GM18861 (cell line): Measurements from ENCODE around the gene OTUD6A.
"Not testable (repeated sequence)": the region's sequence is repeated elsewhere in the genome, so short reads cannot be mapped to it uniquely, and the experiment has no call there.

Experiments
- ATAC-seq: cut with Tn5 transposase; IDR thresholded peaks from one replicate; pipeline ENCODE4 v1.9.1; 2021; ENCODE audit not compliant: unreplicated experiment

OTUD6A gene

DNA sequence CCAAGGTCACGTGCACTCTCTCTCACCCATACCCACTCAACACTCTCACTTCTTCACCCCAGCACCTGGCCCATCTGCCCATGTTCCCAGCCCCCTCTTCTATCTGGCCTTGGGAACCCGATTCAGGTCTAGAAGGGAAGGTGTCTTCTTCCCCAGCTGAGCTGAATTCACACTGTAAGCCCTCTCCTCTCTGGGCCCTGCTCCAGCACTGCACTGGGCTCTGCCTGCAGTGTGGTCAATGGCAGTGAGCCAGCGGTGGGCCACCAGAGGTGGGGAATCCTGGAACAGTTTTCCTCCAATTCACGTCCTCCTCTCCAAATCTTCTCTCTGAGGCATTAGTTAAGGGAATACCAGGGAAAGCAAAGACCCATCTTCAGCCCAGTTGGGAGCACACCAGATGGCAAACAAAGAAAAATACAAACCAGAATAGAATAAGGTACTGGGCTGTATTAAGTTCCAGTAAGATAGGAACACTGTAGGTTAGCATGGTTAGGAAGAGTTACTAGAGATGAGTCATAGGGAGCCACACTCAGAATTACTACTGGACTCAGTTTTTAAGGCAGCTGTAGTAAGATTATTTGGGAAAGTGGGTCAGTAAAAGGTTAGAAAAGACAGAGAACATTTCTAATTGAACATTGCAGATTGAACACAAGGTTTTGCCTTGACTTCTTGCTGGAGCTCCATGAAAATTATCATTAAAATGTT, 17.6 kb upstream of the OTUD6A start:
- no peak for ATAC-seq

DNA sequence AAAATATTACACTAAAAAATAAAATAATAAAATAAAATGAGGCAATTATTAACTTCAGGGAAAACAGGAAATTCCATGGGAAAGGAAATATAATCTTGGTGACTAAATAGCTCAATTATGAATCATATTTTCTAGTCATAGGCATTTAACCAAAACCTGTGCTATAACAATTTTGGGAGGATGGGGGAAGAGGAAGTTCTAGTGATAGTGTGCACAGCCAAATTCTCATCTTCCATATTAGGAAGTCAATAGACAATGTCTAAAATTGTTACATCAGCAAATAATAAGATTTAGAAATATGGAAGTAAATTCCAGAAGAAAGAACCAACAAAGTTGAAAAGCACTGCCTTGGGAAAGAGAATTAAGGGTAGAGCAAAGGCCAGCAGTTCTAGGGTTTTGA, 15.3 kb upstream of the OTUD6A start:
- no peak for ATAC-seq

DNA sequence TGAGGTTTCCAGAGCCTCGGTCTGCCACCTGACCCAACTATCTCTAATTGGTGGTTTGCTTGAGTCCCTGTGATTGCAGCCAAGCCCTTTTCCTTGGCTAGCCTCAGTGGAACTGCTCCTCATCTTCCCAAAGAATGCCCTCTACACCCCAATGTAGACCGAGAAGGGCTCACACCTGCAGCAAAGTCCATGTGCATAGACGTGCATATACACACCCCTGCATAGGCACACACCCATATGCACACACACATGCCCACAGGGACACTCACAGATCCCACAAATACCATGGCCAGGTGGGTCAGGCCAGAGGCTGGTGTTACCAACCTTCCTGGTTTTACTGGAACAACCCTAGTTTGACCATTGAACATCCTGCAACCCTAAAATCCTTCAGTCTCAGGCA, 12.9 kb upstream of the OTUD6A start:
- ATAC-seq = no peak

DNA sequence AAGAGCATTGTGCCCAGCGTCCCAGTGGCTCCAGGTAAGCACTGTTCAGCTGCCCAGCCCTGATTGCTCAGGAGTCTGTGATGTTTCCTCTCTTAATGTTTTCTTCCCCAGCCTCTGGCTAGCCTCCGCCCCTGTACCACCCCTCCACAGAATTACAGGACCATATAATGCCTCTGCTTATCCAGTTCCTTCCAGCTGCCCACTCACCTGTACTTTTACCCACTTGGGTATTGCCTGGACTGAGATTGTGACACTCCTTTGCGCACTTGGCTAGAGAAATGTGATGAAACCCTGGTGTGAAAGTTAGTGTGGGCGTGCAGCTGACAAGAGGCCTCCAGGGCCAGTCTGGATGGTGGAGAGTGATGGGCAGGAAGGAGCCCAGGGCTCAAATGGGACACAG, 12.3 kb upstream of the OTUD6A start, which contains the start of gene AWAT2:
Gene AWAT2, minus strand, starts transcription at position 14 of the 400 bp plus-strand sequence. Its CDS starts 6 bp downstream, at position 8.
- ATAC-seq = no peak

DNA sequence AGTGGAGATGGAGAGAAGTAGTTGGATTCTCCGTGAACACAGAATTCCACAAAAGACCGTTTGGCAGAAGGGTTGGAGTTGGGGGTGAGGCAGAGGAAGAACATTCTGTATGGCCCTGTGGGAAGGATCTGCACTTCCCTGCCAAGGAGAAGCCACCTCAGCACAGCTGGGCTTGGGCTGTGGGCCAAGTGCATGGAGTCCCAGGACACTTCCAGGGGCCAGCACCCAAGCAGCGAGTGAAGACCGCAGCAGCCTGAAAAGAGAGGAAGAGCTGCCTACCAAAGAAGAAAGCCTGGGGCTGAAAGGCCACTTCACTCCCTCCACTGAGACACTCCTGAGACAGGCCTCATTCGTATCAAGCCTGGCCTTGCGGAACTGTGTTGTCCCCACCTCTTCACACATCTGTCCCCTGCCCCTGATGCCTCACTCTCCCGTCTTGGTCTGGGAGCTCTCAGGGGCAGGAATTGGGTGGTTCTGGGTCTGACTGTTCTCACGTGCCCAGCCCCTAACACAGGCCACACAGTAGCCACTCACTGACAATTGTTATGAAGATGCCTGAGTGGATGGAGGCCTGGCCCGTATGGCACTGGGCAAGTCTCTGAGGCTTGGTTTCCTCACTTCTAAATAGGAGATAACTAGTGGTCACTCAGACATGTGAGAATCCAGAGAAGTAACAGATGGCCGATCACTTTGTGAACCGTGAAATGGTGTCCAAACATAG, 9.2 kb upstream of the OTUD6A start:
- ATAC-seq = no peak

DNA sequence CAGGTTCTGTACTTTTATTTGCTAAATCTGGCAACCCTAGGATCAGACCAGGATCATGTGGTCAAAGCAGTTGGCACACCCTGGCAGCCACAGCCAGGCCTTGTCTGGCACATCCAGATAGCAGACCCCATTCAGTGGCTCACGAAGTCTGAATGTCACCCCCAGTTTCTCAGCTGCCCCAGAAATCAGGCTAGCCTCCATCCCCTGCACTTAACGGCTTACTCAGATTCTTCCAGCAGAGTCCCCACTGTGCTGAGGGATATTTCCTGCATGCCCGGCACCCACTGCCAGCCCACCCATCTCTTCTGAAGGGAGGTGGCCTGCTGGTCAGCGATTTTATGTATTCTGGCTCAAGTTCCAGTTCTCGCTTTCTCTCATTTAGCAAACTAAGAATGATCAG, 7.9 kb upstream of the OTUD6A start:
- no peak for ATAC-seq

DNA sequence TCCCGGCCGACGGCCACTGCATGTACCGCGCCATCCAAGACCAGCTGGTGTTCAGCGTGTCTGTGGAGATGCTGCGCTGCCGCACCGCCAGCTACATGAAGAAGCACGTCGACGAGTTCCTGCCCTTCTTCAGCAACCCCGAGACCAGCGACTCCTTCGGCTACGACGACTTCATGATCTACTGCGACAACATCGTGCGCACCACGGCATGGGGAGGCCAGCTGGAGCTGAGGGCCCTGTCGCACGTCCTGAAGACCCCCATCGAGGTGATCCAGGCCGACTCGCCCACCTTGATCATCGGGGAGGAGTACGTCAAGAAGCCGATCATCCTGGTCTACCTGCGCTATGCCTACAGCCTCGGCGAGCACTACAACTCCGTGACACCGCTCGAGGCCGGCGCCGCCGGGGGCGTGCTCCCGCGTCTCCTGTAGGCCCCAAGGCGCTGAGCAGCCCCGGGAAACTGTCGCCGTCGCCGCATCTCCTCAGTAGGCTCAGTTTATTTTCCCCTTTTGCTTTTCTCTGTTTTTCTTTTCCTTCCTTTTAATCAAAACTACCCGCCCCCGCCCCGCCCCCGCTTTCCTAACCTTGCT, 799 bp downstream of the OTUD6A start:
- no peak for ATAC-seq

DNA sequence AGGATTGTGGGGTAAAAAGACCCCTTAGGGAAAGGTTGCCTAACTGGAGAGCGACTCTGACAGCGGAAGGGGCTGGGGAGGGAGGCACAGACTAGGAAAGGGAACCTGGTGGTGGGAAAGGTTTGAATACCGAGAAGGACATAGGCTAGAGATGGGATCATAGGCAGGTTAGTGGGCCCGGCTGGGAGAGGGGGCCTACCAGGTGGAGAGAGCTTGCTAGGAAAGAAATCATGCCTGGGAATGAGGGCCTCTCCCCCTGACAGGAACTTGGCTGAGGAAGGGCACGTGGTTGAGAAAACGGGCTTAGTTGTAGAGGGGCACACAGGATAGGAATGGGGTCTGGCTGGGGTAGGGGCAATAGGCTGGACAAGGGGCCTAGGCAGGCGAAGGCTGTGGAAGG, 4.4 kb downstream of the OTUD6A start:
- no peak for ATAC-seq

DNA sequence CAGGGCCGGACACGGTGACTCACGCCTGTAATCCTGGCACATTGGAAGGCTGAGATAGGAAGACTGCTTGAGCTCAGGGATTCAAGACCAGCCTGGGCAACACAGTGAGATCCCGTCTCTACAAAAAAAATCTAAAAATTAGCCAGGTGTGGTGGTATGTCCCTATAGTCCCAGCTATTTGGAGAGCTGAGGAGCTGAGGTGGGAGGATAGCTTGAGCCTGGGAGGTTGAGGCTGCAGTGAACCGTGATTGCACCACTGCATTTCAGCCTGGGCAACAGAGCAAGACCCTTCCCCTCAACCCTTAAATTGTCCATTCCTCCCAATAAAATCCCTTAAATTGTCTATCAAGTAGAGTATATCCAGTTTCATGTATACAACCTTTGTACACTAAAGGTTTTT, 17.0 kb downstream of the OTUD6A start:
- no peak for ATAC-seq

DNA sequence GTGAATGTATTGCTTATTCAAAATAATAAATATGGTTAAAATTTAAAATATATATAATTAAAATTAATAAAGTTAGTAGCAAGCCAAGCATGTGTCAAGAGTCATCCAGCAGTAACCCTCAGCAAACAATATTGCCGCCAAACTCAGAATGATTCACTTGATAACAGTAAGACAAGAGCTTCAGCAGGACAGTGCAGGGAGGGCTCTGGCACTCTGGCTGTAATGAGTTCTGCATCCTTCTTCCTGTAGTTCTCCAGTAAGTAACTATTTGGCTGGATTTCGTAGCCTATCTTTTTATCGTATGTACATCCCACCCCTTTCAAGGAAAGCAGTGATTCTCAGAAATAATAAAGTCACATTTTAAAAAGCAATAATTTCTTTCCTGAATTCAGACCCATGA, 17.6 kb downstream of the OTUD6A start:
- ATAC-seq = no peak

DNA sequence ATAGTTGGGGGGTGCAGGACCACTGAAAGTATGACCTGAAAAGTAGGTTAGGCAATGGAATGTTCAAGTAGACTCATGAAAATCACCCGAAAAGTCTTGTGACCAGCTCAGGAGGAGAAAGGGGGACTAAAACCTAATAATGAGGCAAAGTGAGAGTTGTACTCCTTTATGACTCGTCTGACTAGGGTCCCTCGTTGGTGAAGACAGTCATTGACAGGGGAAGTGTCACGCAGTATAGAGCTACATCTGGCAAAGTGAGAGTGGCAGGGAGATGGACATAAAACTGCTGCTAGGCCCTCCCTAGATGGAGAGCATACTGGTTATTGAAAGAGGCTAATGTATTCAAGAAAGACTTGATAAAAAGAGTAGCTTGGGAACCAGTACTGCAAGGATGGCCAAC, 20.5 kb downstream of the OTUD6A start:
- no peak for ATAC-seq

DNA sequence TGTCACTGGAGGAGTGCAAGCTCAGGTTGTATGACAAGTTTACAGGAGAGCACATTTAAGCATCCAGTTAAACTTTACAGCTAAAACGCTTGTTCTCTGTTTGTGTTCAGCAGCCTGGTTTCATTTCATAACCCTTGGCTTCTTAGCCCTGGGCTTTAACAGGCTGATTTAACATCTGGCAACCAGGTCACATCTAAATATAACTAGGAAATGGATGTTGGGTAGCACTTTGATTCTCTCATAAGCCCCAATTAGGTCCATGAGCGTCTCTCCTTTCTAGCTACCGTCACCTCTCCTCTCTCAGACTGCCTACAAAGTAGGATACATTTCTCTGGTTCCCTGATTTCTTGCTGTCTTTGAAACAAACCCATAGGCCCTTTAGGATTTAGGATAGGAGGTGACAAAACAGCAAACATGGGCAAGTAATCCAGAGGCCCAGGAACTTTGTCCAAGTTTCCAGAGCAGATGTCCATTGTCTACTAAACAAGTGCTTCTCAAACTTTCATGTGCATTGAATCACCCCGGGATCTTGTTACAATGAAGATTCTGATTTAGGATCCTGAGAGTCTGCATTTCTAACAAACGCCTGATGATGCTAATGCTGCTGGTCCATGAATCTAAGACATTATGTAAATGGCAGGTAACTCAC, 22.5 kb downstream of the OTUD6A start:
- no peak for ATAC-seq

DNA sequence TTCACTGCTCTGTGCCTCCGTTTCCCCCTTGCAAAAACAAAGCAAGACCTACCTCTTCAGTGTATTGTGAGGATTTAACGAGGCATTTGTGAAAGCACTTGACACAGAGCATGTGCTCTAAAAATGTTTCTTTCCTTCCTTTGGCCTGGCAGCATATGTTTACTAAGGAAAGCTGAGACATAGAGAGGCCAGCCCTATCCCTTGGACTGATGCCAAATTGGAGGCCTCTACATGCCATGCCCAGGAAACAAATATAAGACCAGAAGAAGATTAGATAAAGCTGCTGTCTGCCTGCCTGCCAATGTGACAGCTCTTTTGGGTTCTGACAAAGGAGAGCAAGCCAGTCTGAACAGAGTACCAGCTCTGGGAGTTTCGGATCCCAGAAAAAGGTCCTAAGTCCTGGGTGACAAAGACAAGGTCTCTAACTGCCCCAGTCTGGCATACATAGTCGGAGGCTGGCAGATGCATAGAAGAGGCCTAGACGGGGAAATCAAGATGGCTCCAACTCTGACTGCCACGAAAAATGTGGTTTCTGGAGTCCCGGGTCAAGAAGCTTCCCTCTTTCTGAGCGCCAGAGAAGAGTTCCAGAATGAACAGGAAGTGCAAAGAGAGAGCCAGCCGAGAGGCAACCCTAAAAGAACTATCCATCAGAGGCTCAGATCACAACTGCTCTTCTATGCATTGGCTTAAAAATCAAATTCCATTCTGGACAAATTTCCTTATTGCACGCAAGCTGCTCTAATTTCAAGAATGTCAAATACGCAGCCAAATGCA, 25.8 kb downstream of the OTUD6A start:
- ATAC-seq = no peak

DNA sequence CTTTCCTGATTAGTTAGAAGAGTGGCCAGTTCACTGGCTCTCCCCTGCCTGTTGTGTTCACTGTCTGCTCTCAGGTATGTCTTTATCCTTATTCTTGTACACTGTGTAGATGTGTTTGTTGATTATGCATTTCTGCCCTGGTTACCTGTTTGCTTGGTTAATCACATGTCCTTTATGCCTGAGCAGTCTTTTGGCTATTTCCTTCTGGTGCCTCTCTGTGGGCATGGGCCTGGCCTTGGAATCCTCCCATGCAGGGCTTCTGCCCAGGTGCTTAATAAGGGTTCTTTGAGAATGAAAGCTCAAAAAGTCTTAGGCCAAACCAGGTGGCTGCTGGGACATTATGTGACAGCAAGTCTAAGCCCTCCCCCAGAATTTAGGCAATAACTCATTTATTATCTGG, 26.5 kb downstream of the OTUD6A start:
- ATAC-seq = no peak

DNA sequence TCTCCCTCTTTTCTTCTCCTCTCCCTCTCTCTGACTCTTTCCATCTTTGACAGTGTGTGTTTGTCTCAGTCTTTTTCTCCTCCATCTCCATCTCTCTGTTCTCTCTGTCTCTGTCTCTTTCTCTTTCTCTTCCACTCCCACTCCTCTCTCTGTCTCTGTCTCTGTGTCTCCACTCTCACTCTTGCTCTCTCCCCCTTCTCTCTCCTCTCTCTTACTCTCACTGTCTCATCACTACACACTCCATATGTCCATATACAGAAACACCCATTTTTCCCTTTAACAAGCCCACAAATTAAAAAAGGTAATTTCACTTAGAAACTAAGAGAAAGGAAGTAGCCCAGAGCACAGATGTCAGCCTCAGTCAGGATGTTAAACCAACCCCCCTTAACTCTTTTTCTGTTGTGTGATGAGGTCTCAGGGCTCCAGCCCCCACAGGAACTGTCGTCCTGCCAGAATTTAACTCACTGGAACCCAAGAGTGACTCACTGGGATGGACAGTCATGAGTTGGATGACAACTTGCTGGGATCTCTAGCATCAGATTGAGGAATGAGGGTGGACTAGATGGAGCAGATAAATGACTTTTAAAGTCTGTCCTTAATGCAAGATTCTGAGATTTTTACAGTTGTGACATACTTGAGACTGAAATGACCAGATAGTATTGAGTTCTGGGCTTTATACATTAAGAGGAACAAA, 27.5 kb downstream of the OTUD6A start:
- ATAC-seq = no peak

DNA sequence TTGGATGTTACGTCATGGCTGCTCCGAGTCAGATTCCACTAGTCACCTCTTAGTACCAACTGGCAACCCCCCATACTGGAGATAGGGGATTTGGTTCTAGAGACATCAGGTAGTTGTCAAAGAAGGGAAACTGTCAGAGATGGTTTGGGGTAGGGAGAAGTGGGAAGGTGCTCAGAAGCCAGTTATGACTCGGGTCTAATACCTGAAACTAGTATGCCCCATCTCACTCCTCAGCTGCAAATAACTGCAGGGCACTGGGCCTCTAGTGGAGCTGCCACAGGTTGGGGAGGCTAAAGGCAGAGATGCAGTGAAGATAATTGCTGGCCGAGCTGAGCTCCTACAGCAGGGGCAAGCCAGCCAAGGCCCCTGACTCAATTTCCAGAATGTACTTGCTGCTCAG, 30.0 kb downstream of the OTUD6A start:
- ATAC-seq = no peak

DNA sequence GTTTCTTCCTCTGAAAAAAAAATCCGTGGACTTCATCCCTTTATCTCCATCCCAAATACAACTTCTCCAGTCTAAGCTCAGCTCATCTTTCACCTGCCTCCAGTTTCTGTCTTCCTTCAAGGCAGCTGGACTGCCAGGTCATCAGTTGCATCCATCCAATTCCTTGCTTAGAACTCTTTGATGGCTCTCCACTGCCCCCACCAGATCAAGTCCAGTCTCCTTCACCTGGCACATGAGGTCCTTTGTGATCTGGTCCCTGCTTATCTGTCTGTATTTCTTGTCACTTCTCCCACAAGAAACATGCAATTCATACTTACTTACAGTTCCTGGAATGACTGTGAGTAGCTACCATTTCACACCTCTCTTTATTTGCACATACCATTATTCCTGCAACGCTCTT, 33.8 kb downstream of the OTUD6A start:
- ATAC-seq = no peak

DNA sequence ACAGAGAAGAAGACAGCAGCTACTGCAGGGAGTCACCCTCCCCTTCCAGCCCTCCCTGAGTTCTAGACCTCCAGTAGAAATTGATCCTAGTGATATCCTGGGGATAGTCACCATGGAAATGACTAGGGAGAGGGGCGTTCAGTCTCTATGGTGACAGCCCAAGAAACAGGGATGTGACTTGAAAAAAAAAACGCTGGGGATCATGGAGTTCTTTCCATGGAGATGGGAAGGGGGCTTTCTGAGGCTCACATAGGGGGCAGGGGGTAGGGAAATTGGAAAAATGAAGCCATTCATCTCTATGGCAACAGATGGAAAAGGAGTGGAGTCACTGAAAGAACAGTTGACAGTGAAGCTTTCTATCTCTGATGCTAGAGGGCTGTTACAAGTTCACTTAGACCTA, 43.0 kb downstream of the OTUD6A start:
- ATAC-seq = no peak

DNA sequence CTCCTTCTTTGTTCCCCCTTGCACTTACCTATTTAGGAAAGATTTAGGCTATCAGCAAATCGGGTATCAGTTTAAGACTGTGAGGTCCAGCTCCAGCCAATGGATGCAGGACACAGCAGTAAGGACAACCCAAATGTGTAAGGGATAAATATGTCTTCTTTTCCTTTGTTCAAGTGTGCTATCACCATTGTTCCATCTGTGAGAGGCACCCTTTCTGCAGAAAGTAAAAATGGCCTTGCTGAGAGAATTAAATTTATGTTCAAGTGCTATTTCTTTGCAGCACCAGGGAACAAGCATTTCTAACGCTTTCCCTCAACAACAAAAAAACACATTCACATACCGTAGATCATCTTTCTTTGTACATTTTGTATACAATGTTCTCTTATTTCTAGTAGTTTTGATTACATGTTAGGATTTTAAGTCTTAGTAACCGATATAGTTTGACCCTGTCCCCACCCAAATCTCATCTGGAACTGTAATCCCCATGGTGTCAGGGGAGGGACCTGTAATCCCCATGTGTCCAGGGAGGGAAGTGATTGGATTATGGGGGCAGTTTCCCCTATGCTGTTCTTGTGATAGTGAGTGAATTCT, 49.3 kb downstream of the OTUD6A start:
- not testable (repeated sequence) for ATAC-seq
